Measurements from ENCODE around the gene UGGT1. TPM values are rescaled to one million over a fixed set of nuclear protein-coding genes. Genes with fewer than 3 reads are reported as not detected.

The UGGT1 gene
- total and polyA plus RNA-seq, 9 donors: 7.1 to 42.5 (median 22.5) TPM

DNA sequence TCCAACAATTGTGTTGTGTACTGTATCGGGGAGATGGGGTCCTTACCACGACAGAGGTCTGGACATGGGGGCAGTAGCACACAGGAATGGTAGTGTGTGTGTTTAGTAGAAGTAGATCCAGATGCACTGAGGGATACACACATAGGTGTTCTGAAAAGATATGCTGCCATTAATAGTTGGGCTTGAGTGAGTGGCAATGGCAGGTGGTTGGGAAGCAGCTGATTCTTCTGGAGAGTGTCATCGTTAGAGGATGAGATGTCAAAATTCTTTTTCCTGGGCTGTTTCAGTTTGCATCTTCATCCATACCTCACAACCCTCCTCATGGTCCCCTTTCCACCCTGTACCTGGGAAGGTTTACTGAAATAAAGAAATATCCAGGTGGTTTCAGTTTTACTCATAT is 66.6 kb downstream of the UGGT1 start:
- 95 to 100% (median 96%) methylated on average over 3 of the region's 3 CpGs for WGBS, 3 donors
- H3K36me3 ChIP-seq: no peaks in the 10 kb centered on the region
- intact Hi-C loops (cut with DNase I): no loop called here

DNA sequence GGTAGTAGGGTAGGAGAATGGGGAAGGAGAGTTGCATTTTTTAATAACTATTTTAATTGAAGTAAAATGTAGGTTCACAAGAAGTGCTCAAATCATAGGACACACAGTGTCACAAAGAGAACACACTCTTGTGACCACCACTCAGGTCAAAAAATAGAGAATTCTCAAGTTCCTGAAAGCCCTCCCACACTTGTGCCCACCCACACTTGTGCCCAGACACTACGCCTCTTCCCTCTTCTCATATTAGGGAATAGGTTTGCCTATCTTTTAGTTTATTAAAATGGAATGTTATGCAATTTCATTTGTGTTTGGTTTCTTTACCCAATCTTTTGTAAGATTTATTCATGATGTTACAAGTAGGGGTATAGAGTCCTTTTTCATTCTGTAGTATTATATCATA is 67.2 kb downstream of the UGGT1 start:
- no peaks in the 10 kb centered on the region for H3K9me3 ChIP-seq
- no peaks in the 10 kb centered on the region for H3K36me3 ChIP-seq
- DNase-seq: no peak
- TF ChIP-seq EP300 (IDR thresholded peaks at IDR 0.05): no peak
- TF ChIP-seq CTCF (IDR thresholded peaks at IDR 0.05): no peak
- TF ChIP-seq POLR2A (IDR thresholded peaks at IDR 0.05): no peak
- intact Hi-C loops (cut with DNase I): no loop called here
- H3K27ac ChIP-seq: no peak overlapping the region
- no peak overlapping the region for H3K4me3 ChIP-seq
- H3K27me3 ChIP-seq: no peaks in the 10 kb centered on the region
- 91 to 96% (median 95%) methylated on average over 1 of the region's 1 CpG for WGBS, 3 donors
- H3K4me1 ChIP-seq (ENCODE audit: insufficient read depth): no peaks in the 10 kb centered on the region

More for the DNA sequence above, 66.6 kb downstream of the UGGT1 start:
- Histone ChIP-seq H3K27me3 (no peaks in the 10 kb centered on the region), H3K9me3 (no peaks in the 10 kb centered on the region), H3K27ac (no peak overlapping the region), H3K4me1 (ENCODE audit: insufficient read depth) (no peaks in the 10 kb centered on the region), H3K4me3 (no peak overlapping the region)
- no peak for TF ChIP-seq CTCF (IDR thresholded peaks at IDR 0.05)
- TF ChIP-seq EP300 (IDR thresholded peaks at IDR 0.05): no peak
- no peak for TF ChIP-seq POLR2A (IDR thresholded peaks at IDR 0.05)
- no peak for DNase-seq

GRCh38 chr2:128159437-128159836 is 68.4 kb downstream of the UGGT1 start:
- Histone ChIP-seq H3K27me3 (no peaks in the 10 kb centered on the region), H3K4me1 (ENCODE audit: insufficient read depth) (no peaks in the 10 kb centered on the region), H3K9me3 (no peaks in the 10 kb centered on the region), H3K4me3 (no peak overlapping the region), H3K36me3 (no peaks in the 10 kb centered on the region), H3K27ac (no peak overlapping the region)
- WGBS, 3 donors: 72 to 82% (median 81%) methylated on average over 7 of the region's 7 CpGs
- TF ChIP-seq EP300 (IDR thresholded peaks at IDR 0.05) (no peak), CTCF (IDR thresholded peaks at IDR 0.05) (no peak), POLR2A (IDR thresholded peaks at IDR 0.05) (no peak)
- intact Hi-C loops (cut with DNase I): no loop called here
- no peak for DNase-seq

DNA sequence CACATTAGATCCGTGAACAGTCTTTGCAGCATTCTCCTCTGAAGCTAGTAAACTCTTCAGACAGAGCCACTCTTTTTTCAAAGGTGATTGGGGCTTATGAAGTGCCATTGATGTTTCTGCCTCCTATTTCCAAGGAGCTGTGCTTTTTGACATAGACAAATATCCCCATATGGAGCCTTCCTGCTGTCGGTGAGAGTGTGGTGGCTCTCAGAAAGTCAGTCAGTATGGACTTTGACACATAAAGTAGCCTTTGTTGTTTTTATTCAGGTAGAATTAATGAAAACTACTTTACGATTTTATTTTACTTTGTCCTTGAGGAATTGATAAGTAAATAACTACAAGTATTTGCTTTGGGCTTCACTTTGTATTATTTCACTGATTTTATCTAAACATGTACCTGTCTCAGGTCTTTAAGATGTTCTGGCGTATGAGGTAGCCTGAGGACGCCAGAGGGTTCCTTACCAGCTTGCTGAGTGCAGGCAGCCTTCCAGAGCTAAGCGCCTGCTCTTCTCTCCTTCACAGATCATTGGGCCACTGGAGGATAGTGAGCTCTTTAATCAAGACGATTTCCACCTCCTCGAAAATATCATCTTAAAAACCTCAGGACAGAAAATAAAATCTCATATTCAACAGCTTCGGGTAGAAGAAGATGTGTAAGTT is 69.7 kb downstream of the UGGT1 start:
- 87 to 90% (median 89%) methylated on average over 9 of the region's 9 CpGs for WGBS, 3 donors
- Histone ChIP-seq H3K9me3 (no peaks in the 10 kb centered on the region), H3K4me3 (no peak overlapping the region), H3K27ac (no peak overlapping the region), H3K36me3 (no peaks in the 10 kb centered on the region), H3K27me3 (no peaks in the 10 kb centered on the region), H3K4me1 (ENCODE audit: insufficient read depth) (no peaks in the 10 kb centered on the region)
- intact Hi-C loops (cut with DNase I): no loop called here
- DNase-seq: no peak
- TF ChIP-seq CTCF (IDR thresholded peaks at IDR 0.05): no peak
- TF ChIP-seq POLR2A (IDR thresholded peaks at IDR 0.05): no peak
- TF ChIP-seq EP300 (IDR thresholded peaks at IDR 0.05): no peak
